Hippocampal formation (tissue), 2 donors: Measurements from ENCODE around the gene TAF4B.
"Not testable (repeated sequence)": the region's sequence is repeated elsewhere in the genome, so short reads cannot be mapped to it uniquely, and the experiment has no call there.

ENCODE experiments used
- DNase-seq, 2 donors: peaks; one replicate each; lab custom pipeline; 2025; lab: John Stamatoyannopoulos, UW

TAF4B gene

GRCh38 chr18:26307161-26307773 is 81.0 kb downstream of the TAF4B start:
- peak in 1 of 2 donors; percentile 79 for DNase-seq

- DNase-seq: no peak
Measured at GRCh38 chr18:26309281-26309680, 83.0 kb downstream of the TAF4B start.

- DNase-seq: no peak
Measured at GRCh38 chr18:26312199-26312598, 86.0 kb downstream of the TAF4B start.

- DNase-seq: no peak
Measured at GRCh38 chr18:26317398-26317797, 91.2 kb downstream of the TAF4B start.

- DNase-seq: no peak
Measured at GRCh38 chr18:26320686-26321085, 94.4 kb downstream of the TAF4B start.

GRCh38 chr18:26322890-26323653 is 96.8 kb downstream of the TAF4B start:
- no peak for DNase-seq

- no peak for DNase-seq
Measured at GRCh38 chr18:26325771-26326170, 99.5 kb downstream of the TAF4B start.

- DNase-seq: no peak
Measured at GRCh38 chr18:26327062-26327461, 100.8 kb downstream of the TAF4B start.

- DNase-seq: no peak
Measured at GRCh38 chr18:26332991-26333390, 106.7 kb downstream of the TAF4B start.

GRCh38 chr18:26335156-26335555 is 108.9 kb downstream of the TAF4B start:
- no peak for DNase-seq

- DNase-seq: no peak
Measured at GRCh38 chr18:26335571-26336487, 109.6 kb downstream of the TAF4B start.

GRCh38 chr18:26336572-26336971 is 110.3 kb downstream of the TAF4B start:
- no peak for DNase-seq

- no peak for DNase-seq
Measured at GRCh38 chr18:26342646-26343045, 116.4 kb downstream of the TAF4B start.

GRCh38 chr18:26350961-26351360 is 124.7 kb downstream of the TAF4B start:
- no peak for DNase-seq

GRCh38 chr18:26356045-26356785 is 130.0 kb downstream of the TAF4B start:
- no peak for DNase-seq

GRCh38 chr18:26357960-26358359 is 131.7 kb downstream of the TAF4B start:
- no peak for DNase-seq

- DNase-seq: no peak
Measured at GRCh38 chr18:26362021-26362420, 135.8 kb downstream of the TAF4B start.

- no peak for DNase-seq
Measured at GRCh38 chr18:26367425-26367824, 141.2 kb downstream of the TAF4B start.

GRCh38 chr18:26370037-26370436 is 143.8 kb downstream of the TAF4B start:
- DNase-seq: no peak

GRCh38 chr18:26376105-26376504 is 149.9 kb downstream of the TAF4B start:
- no peak for DNase-seq

- no peak for DNase-seq
Measured at GRCh38 chr18:26378701-26379100, 152.5 kb downstream of the TAF4B start.

- DNase-seq: not testable (repeated sequence)
Measured at GRCh38 chr18:26381555-26381954, 155.3 kb downstream of the TAF4B start.
